Memory B cell (primary cell): ENCODE data around the gene GABRA5.

ENCODE experiments used
- ATAC-seq: fragments of 150-1000 bp; cut with Tn5 transposase; 2 replicates; pipeline ENCODE4 v1.10.0; 2021; ENCODE audit warnings: low read depth, mild to moderate bottlenecking, moderate library complexity
- DNase-seq, 2 donors: peaks; one replicate each; pipeline ENCODE4 v3.0.0; 2022; ENCODE audit warnings: low spot score in 2 of 2
- H3K27ac Mint-ChIP-seq: one replicate; pipeline ENCODE4 v1.8.0; 2022; ENCODE audit warnings: mild to moderate bottlenecking, moderate library complexity, mixed read lengths
- H3K27me3 Mint-ChIP-seq: one replicate; pipeline ENCODE4 v1.8.0; 2022; ENCODE audit warnings: mixed read lengths
- H3K36me3 Mint-ChIP-seq: one replicate; pipeline ENCODE4 v1.8.0; 2022; ENCODE audit warnings: mild to moderate bottlenecking, mixed read lengths
- H3K4me1 Mint-ChIP-seq: one replicate; pipeline ENCODE4 v1.8.0; 2022; ENCODE audit warnings: mixed read lengths
- H3K4me3 Mint-ChIP-seq: one replicate; pipeline ENCODE4 v1.8.0; 2022; ENCODE audit warnings: mild to moderate bottlenecking, moderate library complexity, mixed read lengths
- H3K9me3 Mint-ChIP-seq: one replicate; pipeline ENCODE4 v1.8.0; 2022; ENCODE audit warnings: mixed read lengths

GABRA5 gene

GRCh38 chr15:26868029-26868685 is 1.3 kb downstream of the GABRA5 start:
- no peaks in the 10 kb centered on the region for H3K4me1 Mint-ChIP-seq
- no peak for ATAC-seq
- H3K36me3 Mint-ChIP-seq = no peaks in the 10 kb centered on the region
- H3K9me3 Mint-ChIP-seq = no peaks in the 10 kb centered on the region
- no peak overlapping the region for H3K4me3 Mint-ChIP-seq
- no peak for DNase-seq
- no peaks in the 10 kb centered on the region for H3K27me3 Mint-ChIP-seq
- no peak overlapping the region for H3K27ac Mint-ChIP-seq

GRCh38 chr15:26869628-26870027 is 2.8 kb downstream of the GABRA5 start:
- H3K4me3 Mint-ChIP-seq = no peak overlapping the region
- no peaks in the 10 kb centered on the region for H3K4me1 Mint-ChIP-seq
- DNase-seq (no peak), ATAC-seq (no peak)
- no peaks in the 10 kb centered on the region for H3K27me3 Mint-ChIP-seq
- no peak overlapping the region for H3K27ac Mint-ChIP-seq
- H3K9me3 Mint-ChIP-seq = no peaks in the 10 kb centered on the region
- no peaks in the 10 kb centered on the region for H3K36me3 Mint-ChIP-seq

GRCh38 chr15:26870346-26870745 is 3.5 kb downstream of the GABRA5 start:
- Mint-ChIP-seq H3K4me1 (no peaks in the 10 kb centered on the region), H3K27ac (no peak overlapping the region), H3K4me3 (no peak overlapping the region), H3K9me3 (no peaks in the 10 kb centered on the region), H3K27me3 (no peaks in the 10 kb centered on the region), H3K36me3 (no peaks in the 10 kb centered on the region)
- DNase-seq (no peak), ATAC-seq (no peak)

GRCh38 chr15:26872206-26872605 is 5.3 kb downstream of the GABRA5 start:
- Mint-ChIP-seq H3K4me3 (no peak overlapping the region), H3K4me1 (no peaks in the 10 kb centered on the region), H3K27ac (no peak overlapping the region), H3K27me3 (no peaks in the 10 kb centered on the region), H3K9me3 (no peaks in the 10 kb centered on the region), H3K36me3 (no peaks in the 10 kb centered on the region)
- DNase-seq (no peak), ATAC-seq (no peak)

GRCh38 chr15:26873846-26874245 is 7.0 kb downstream of the GABRA5 start:
- no peak for DNase-seq
- no peak overlapping the region for H3K27ac Mint-ChIP-seq

GRCh38 chr15:26874774-26875475 is 8.1 kb downstream of the GABRA5 start:
- DNase-seq (no peak), ATAC-seq (no peak)
- H3K9me3 Mint-ChIP-seq = no peaks in the 10 kb centered on the region
- H3K4me3 Mint-ChIP-seq = no peak overlapping the region
- H3K4me1 Mint-ChIP-seq = no peaks in the 10 kb centered on the region
- H3K27me3 Mint-ChIP-seq = no peaks in the 10 kb centered on the region
- H3K27ac Mint-ChIP-seq = no peak overlapping the region
- H3K36me3 Mint-ChIP-seq = no peaks in the 10 kb centered on the region

More at GRCh38 chr15:26873846-26874245, 7.0 kb downstream of the GABRA5 start:
- no peak for ATAC-seq
- Mint-ChIP-seq H3K36me3 (no peaks in the 10 kb centered on the region), H3K9me3 (no peaks in the 10 kb centered on the region), H3K4me1 (no peaks in the 10 kb centered on the region), H3K27me3 (no peaks in the 10 kb centered on the region), H3K4me3 (no peak overlapping the region)

GRCh38 chr15:26875476-26875850 is 8.6 kb downstream of the GABRA5 start:
- H3K27ac Mint-ChIP-seq = no peak overlapping the region

GRCh38 chr15:26877831-26878230 is 11.0 kb downstream of the GABRA5 start:
- H3K27ac Mint-ChIP-seq = no peak overlapping the region
- H3K36me3 Mint-ChIP-seq = no peaks in the 10 kb centered on the region
- H3K9me3 Mint-ChIP-seq = no peaks in the 10 kb centered on the region
- no peaks in the 10 kb centered on the region for H3K27me3 Mint-ChIP-seq
- ATAC-seq = no peak
- H3K4me1 Mint-ChIP-seq = no peaks in the 10 kb centered on the region
- no peak for DNase-seq
- H3K4me3 Mint-ChIP-seq = no peak overlapping the region

More at GRCh38 chr15:26875476-26875850, 8.6 kb downstream of the GABRA5 start:
- ATAC-seq (no peak), DNase-seq (no peak)
- Mint-ChIP-seq H3K36me3 (no peaks in the 10 kb centered on the region), H3K4me3 (no peak overlapping the region), H3K9me3 (no peaks in the 10 kb centered on the region), H3K27me3 (no peaks in the 10 kb centered on the region), H3K4me1 (no peaks in the 10 kb centered on the region)

- Mint-ChIP-seq H3K9me3 (no peaks in the 10 kb centered on the region), H3K27ac (no peak overlapping the region), H3K27me3 (no peaks in the 10 kb centered on the region), H3K4me1 (no peaks in the 10 kb centered on the region), H3K36me3 (no peaks in the 10 kb centered on the region), H3K4me3 (no peak overlapping the region)
- DNase-seq (no peak), ATAC-seq (no peak)
Observed at GRCh38 chr15:26879706-26880105, 12.8 kb downstream of the GABRA5 start.

- Mint-ChIP-seq H3K4me1 (no peaks in the 10 kb centered on the region), H3K36me3 (no peaks in the 10 kb centered on the region), H3K9me3 (no peaks in the 10 kb centered on the region), H3K27ac (no peak overlapping the region), H3K4me3 (no peak overlapping the region), H3K27me3 (no peaks in the 10 kb centered on the region)
- DNase-seq = no peak
- no peak for ATAC-seq
Observed at GRCh38 chr15:26882112-26882511, 15.2 kb downstream of the GABRA5 start.

GRCh38 chr15:26882616-26883365 is 15.9 kb downstream of the GABRA5 start:
- no peaks in the 10 kb centered on the region for H3K9me3 Mint-ChIP-seq
- no peak for ATAC-seq
- no peak overlapping the region for H3K4me3 Mint-ChIP-seq
- H3K36me3 Mint-ChIP-seq = no peaks in the 10 kb centered on the region
- H3K27me3 Mint-ChIP-seq = no peaks in the 10 kb centered on the region
- H3K27ac Mint-ChIP-seq = no peak overlapping the region
- no peaks in the 10 kb centered on the region for H3K4me1 Mint-ChIP-seq
- DNase-seq = no peak

GRCh38 chr15:26883466-26883865 is 16.6 kb downstream of the GABRA5 start:
- no peak overlapping the region for H3K27ac Mint-ChIP-seq
- no peaks in the 10 kb centered on the region for H3K36me3 Mint-ChIP-seq
- DNase-seq (no peak), ATAC-seq (no peak)
- no peak overlapping the region for H3K4me3 Mint-ChIP-seq
- no peaks in the 10 kb centered on the region for H3K9me3 Mint-ChIP-seq
- H3K4me1 Mint-ChIP-seq = no peaks in the 10 kb centered on the region
- no peaks in the 10 kb centered on the region for H3K27me3 Mint-ChIP-seq

GRCh38 chr15:26886566-26886965 is 19.7 kb downstream of the GABRA5 start:
- ATAC-seq = no peak
- Mint-ChIP-seq H3K36me3 (no peaks in the 10 kb centered on the region), H3K4me1 (no peaks in the 10 kb centered on the region), H3K4me3 (no peak overlapping the region), H3K9me3 (no peaks in the 10 kb centered on the region), H3K27ac (no peak overlapping the region), H3K27me3 (peaks cover 3% of the 10 kb centered on the region)
- DNase-seq = no peak

GRCh38 chr15:26887926-26888666 is 21.2 kb downstream of the GABRA5 start:
- peaks cover 4% of the 10 kb centered on the region for H3K9me3 Mint-ChIP-seq
- H3K4me3 Mint-ChIP-seq = no peak overlapping the region
- ATAC-seq (no peak), DNase-seq (no peak)
- H3K27me3 Mint-ChIP-seq = peaks cover 3% of the 10 kb centered on the region
- H3K27ac Mint-ChIP-seq = no peak overlapping the region
- H3K4me1 Mint-ChIP-seq = no peaks in the 10 kb centered on the region
- no peaks in the 10 kb centered on the region for H3K36me3 Mint-ChIP-seq
